NB4 (cell line): Measurements from ENCODE around the gene IL22RA1.

Experiments
- MAX ChIP-seq: IDR thresholded peaks from 2 replicates; pipeline ENCODE4 v1.6.1; 2011; ENCODE audit warnings: low read depth, low read length
- MYC ChIP-seq: IDR thresholded peaks from 2 replicates; pipeline ENCODE4 v1.6.1; 2011; ENCODE audit warnings: low read depth, low read length
- POLR2A ChIP-seq: IDR thresholded peaks from 2 replicates; pipeline ENCODE4 v1.6.1; 2011; ENCODE audit warnings: mild to moderate bottlenecking; ENCODE audit not compliant: insufficient read length; ENCODE audit errors: extremely low read depth
- TF ChIP-seq, protein P1 (sequence below): IDR thresholded peaks from one replicate; pipeline ENCODE4 v1.5.1; 2012; ENCODE audit warnings: low read depth, low read length

- TF ChIP-seq, protein P1, sequence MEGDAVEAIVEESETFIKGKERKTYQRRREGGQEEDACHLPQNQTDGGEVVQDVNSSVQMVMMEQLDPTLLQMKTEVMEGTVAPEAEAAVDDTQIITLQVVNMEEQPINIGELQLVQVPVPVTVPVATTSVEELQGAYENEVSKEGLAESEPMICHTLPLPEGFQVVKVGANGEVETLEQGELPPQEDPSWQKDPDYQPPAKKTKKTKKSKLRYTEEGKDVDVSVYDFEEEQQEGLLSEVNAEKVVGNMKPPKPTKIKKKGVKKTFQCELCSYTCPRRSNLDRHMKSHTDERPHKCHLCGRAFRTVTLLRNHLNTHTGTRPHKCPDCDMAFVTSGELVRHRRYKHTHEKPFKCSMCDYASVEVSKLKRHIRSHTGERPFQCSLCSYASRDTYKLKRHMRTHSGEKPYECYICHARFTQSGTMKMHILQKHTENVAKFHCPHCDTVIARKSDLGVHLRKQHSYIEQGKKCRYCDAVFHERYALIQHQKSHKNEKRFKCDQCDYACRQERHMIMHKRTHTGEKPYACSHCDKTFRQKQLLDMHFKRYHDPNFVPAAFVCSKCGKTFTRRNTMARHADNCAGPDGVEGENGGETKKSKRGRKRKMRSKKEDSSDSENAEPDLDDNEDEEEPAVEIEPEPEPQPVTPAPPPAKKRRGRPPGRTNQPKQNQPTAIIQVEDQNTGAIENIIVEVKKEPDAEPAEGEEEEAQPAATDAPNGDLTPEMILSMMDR, result no peak
- TF ChIP-seq POLR2A (no peak), MAX (no peak), MYC (no peak)
Observed at GRCh38 chr1:24111262-24111995, 31.5 kb downstream of the IL22RA1 start.
